ENCODE results near the gene ABHD16B. TPM values are rescaled to one million over a fixed set of nuclear protein-coding genes. Genes with fewer than 3 reads are reported as not detected.

ABHD16B gene
- total and polyA plus RNA-seq, 2 of the 13 experiments (the other 11 are each of a cell fraction or from before 2014, with no cell fraction given), result not detected

DNA sequence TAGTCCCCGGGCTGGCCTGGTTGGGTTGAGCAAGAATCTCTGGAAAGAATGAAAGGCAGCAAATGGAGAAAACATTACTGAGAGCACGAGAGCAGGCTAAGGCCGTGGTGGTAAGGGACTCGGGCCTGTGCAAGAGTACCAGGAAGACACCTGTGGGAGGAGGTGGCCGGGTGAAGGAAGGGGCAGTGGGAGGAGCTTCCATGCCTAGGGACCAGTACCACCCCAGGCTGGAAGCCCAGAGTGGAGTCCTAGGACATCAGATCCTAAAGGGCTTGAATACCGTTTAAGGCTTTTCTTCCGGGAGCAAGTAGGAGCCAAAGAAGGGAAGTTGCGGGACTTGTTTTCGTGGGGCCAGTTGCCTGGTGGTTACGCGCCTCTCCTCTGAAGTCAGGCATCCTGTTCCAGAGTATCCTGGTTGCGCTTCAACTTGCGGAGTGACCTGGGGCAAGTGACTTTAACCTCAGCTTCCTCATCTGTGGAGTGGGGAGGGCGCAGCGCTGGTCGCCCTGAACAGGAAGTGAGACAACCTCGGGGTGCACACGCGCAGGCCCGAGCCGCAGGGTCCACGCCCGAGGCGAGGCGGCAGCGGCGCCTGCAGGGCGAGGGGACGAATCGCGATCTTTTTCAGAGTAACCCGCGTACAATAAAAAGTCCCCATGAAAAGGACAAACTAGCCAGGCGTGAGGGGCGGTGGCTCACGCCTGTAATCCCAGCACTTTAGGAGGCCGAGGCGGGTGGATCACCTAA is 2.7 kb downstream of the ABHD16B start (continued):
- TF ChIP-seq, protein P1, sequence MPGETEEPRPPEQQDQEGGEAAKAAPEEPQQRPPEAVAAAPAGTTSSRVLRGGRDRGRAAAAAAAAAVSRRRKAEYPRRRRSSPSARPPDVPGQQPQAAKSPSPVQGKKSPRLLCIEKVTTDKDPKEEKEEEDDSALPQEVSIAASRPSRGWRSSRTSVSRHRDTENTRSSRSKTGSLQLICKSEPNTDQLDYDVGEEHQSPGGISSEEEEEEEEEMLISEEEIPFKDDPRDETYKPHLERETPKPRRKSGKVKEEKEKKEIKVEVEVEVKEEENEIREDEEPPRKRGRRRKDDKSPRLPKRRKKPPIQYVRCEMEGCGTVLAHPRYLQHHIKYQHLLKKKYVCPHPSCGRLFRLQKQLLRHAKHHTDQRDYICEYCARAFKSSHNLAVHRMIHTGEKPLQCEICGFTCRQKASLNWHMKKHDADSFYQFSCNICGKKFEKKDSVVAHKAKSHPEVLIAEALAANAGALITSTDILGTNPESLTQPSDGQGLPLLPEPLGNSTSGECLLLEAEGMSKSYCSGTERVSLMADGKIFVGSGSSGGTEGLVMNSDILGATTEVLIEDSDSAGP (CRISPR knock-in tag; IDR thresholded peaks at IDR 0.05; ENCODE audit: borderline replicate concordance), result peak; percentile 87; the same call in 1 of the 2 replicates
- TF ChIP-seq ZNF549 (CRISPR knock-in tag; IDR thresholded peaks at IDR 0.05) (no peak), CREM (IDR thresholded peaks at IDR 0.05) (no peak), CREM (CRISPR knock-in tag; IDR thresholded peaks at IDR 0.05) (no peak), CBFB (CRISPR knock-in tag; IDR thresholded peaks at IDR 0.05) (peak; percentile 77), SOX13 (IDR thresholded peaks at IDR 0.05) (no peak; the same call in 1 of the 2 replicates), SOX13 (CRISPR knock-in tag; conservative IDR thresholded peaks at IDR 0.05 in 1 of 2, IDR thresholded peaks at IDR 0.05 in 1 of 2) (peak in 1 of 2 experiments; percentile 34; a peak in 2 of 4 replicates), KAT7 (CRISPR knock-in tag; IDR thresholded peaks at IDR 0.05; ENCODE audit: borderline replicate concordance) (no peak; the same call in 1 of the 2 replicates), SYNCRIP (IDR thresholded peaks at IDR 0.05; ENCODE audit: insufficient read depth, low read depth, low read length) (no peak), ZSCAN30 (CRISPR knock-in tag; IDR thresholded peaks at IDR 0.05) (peak; percentile 96; the same call in 1 of the 2 replicates), NR2C2 (CRISPR knock-in tag; IDR thresholded peaks at IDR 0.05; ENCODE audit: borderline replicate concordance) (peak; percentile 36; the same call in 1 of the 2 replicates), FOXP1 (IDR thresholded peaks at IDR 0.05) (no peak), FOXP1 (CRISPR knock-in tag; IDR thresholded peaks at IDR 0.05) (0 out of 2 replicates have a peak, but pooled peaks have one; percentile 29), ZNF670 (CRISPR knock-in tag; IDR thresholded peaks at IDR 0.05; ENCODE audit: borderline replicate concordance) (peak; percentile 88), KMT2B (CRISPR knock-in tag; IDR thresholded peaks at IDR 0.05) (peak; percentile 60; the same call in 1 of the 2 replicates), ONECUT2 (CRISPR knock-in tag; IDR thresholded peaks at IDR 0.05) (no peak)
- TF ChIP-seq, protein P2, sequence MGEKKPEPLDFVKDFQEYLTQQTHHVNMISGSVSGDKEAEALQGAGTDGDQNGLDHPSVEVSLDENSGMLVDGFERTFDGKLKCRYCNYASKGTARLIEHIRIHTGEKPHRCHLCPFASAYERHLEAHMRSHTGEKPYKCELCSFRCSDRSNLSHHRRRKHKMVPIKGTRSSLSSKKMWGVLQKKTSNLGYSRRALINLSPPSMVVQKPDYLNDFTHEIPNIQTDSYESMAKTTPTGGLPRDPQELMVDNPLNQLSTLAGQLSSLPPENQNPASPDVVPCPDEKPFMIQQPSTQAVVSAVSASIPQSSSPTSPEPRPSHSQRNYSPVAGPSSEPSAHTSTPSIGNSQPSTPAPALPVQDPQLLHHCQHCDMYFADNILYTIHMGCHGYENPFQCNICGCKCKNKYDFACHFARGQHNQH (CRISPR knock-in tag; IDR thresholded peaks at IDR 0.05), result peak; percentile 60; the same call in 1 of the 2 replicates
- TF ChIP-seq, protein P3, sequence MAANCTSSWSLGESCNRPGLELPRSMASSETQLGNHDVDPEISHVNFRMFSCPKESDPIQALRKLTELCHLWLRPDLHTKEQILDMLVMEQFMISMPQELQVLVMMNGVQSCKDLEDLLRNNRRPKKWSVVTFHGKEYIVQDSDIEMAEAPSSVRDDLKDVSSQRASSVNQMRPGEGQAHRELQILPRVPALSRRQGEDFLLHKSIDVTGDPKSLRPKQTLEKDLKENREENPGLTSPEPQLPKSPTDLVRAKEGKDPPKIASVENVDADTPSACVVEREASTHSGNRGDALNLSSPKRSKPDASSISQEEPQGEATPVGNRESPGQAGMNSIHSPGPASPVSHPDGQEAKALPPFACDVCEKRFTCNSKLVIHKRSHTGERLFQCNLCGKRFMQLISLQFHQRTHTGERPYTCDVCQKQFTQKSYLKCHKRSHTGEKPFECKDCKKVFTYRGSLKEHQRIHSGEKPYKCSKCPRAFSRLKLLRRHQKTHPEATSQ (CRISPR knock-in tag; IDR thresholded peaks at IDR 0.05; ENCODE audit: borderline replicate concordance), result no peak

All from HepG2 (cell line).